Measurements from ENCODE around the gene RPS6KA3. TPM values are rescaled to one million over a fixed set of nuclear protein-coding genes. Genes with fewer than 3 reads are reported as not detected.

Gene RPS6KA3
- 48.0 and 60.0 TPM in 2 replicates for total RNA-seq (2014; rRNA removed; shearing (Covaris generic))

DNA sequence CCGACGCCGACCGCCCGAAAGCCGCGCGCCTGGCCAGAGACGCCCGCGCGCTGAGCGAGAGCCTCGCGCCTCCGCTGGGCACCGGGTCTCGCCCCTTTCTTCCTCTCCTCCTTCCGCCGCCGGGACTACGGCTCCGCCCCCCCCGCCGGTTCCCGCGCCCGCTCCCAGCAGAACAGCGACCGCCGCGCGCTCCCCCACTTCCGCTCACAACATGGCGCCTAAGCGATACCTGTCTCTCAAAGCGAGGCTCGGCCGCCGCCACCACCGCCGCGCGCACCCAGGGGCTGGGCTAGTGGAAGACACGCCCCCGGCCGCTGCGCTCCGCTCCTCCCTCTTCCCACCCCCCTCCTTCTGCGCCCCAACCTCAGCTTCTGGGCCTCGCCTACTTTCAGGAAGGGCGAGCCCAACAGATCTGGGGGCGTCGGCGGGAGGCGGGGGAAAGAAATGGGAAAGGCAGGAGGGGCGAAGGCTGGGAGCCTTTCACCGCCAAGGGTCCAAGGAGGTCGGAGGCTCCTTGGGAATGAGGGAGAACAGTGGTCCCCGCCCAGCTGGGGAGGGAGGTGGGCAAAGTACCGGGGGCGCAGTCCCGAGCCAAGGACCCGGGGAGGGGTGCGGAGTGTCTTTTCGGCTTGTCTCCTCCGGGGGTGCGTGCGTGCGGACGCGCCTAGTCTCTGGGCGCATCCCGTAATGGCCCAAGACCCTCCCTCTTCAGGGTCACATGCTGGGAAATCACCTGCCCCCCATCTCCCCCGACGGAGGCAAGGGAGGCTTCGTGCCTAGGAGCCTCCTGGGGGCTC, at the start of gene RPS6KA3:
Gene RPS6KA3, minus strand, starts transcription at position 100 of the 797 bp plus-strand sequence. CDS start 277 bp downstream, outside the sequence.
- DNase-seq (ENCODE audit: low spot score), result peak; percentile 82

GRCh38 chrX:20315140-20315539, 48.4 kb upstream of the RPS6KA3 start:
- no peak for DNase-seq (ENCODE audit: low spot score)

GRCh38 chrX:20313899-20314298, 47.2 kb upstream of the RPS6KA3 start:
- DNase-seq (ENCODE audit: low spot score), result no peak

- no peak for DNase-seq (ENCODE audit: low spot score)
Observed at GRCh38 chrX:20312018-20312417, 45.3 kb upstream of the RPS6KA3 start.

- DNase-seq (ENCODE audit: low spot score), result no peak
Observed at GRCh38 chrX:20311505-20311904, 44.8 kb upstream of the RPS6KA3 start.

- DNase-seq (ENCODE audit: low spot score), result peak; percentile 8
Observed at GRCh38 chrX:20309806-20310205, 43.1 kb upstream of the RPS6KA3 start.

DNA sequence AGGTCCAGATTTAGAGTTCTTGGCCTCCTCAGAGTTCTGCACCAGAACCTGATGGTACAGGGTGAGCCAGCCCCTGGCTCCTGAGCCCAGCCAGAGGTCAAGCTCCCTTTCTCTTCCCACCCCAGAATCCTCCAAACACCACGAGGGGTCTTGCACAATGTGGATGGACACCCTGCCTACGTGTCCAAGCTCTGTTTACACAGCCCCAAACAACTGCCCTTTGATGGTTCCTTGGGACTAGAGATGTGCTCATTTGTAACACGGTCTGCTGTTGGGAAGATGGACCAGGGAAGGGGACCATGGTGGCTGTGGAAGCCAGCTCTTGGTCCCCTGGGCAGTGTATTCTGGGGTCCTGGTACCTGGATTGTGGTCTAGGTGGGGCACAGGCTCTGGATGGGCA, 40.0 kb upstream of the RPS6KA3 start:
- no peak for DNase-seq (ENCODE audit: low spot score)

DNA sequence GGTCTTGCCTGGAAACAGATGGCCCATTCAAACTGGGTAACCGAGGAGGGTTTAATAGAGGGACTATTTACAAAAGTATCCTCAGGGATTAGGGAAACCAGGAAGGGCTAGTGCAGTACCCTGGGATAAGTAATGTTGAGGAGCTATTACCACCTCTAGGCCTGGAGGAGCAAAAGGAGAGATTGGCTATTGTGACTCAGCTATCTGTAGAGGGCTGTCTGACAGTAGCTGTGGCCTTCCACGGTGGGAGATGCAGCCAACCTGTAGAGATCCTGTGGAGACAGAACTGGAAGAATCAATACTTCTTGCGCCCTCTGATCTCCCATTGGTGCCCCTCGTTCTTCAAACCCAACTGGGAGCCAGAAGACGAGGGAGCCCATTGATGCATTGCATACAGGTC, 34.1 kb upstream of the RPS6KA3 start:
- no peak for DNase-seq (ENCODE audit: low spot score)

GRCh38 chrX:20294957-20295356, 28.2 kb upstream of the RPS6KA3 start:
- DNase-seq (ENCODE audit: low spot score), result no peak

GRCh38 chrX:20294284-20294683, 27.6 kb upstream of the RPS6KA3 start:
- no peak for DNase-seq (ENCODE audit: low spot score)

GRCh38 chrX:20285511-20285910, 18.8 kb upstream of the RPS6KA3 start:
- no peak for DNase-seq (ENCODE audit: low spot score)

DNA sequence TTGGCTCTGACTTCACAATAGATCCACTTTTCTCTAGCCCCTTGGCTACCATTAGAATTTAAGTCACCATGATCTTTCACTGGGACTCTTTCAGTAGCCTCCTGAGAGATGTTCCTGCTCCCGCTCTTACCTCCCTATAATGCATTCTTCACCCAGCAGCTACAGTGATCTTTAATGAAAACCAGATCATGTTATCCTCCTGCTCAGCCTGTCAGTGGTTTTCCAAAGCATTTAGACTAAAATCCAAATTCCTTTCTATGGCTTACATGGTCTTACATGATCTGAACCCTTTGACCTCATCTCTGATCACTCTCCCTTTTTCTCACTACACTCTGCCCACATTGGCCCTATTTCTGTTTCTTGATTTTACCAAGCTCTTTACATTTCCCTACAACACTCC, 18.3 kb upstream of the RPS6KA3 start:
- DNase-seq (ENCODE audit: low spot score), result no peak

- no peak for DNase-seq (ENCODE audit: low spot score)
Observed at GRCh38 chrX:20284444-20284843, 17.7 kb upstream of the RPS6KA3 start.

DNA sequence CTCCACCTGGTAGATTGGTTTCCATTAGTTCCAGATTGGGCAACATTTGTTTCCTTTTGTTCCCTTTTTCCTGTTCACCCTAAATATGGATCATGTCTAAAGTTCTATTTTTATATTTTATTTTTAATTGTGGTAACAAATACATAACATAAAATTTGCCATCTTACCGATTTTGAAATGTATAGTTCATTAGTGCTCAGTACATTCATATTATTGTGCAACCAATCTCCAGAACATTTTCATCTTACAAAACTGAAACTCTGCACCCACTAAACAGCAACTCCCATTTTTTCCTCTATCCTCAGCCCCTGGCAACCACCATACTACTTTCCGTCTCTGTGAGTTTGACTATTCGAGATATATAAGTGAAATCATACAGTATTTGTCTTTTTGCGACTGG, 14.2 kb upstream of the RPS6KA3 start:
- DNase-seq (ENCODE audit: low spot score), result no peak

DNA sequence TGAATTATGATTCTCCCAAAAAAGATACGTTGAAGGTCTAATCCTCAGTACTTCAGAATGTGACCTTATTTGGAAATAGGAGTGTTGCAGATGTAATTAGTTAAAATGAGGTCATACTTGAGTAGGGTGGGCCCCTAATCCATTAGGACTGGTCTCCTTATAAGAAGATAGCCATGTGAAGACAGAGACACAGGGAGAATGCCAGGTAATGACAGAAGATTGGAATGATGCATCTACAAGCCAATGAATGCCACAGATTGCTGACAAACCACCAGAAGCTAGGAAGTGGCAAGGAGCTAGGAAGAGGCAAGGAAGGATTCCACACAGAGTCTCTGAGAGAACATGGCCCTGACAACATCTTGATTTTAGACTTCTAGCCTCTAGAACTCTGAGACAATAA, 7.4 kb upstream of the RPS6KA3 start:
- no peak for DNase-seq (ENCODE audit: low spot score)

DNA sequence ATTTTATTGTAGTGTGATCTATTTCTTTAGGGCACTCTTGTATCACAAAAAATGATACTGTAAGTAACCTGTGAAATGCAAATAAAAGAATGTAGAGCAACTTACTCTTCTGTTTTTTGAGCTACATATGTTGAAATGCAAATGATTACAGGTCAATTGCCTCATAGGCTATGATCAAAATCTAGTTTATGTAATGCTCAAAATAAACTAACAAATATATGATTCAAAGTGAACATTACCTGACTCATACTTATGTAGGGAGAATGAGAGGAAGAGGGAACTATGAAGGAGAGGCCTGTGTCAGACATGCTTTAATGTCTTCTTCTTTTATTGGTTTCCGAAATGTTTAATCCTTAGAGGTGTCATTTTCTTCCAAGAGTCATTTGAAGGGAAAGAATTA, 5.0 kb upstream of the RPS6KA3 start:
- DNase-seq (ENCODE audit: low spot score), result no peak

- no peak for DNase-seq (ENCODE audit: low spot score)
Observed at GRCh38 chrX:20271186-20271585, 4.5 kb upstream of the RPS6KA3 start.

DNA sequence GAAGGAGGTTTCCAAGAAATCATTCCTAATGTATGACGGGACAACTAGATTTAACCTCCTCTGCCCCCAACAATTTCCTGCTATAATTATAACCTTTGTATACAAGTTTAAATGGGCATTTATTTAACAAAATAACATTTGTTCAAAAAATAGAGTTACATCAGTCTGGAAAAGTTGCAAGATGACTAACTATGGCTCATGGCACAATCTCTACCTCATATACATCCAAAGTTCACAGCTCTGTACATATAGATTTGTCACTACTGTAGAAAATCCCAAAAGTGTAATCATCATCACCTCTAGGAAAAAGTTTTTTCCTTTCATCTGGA, 3.8 kb upstream of the RPS6KA3 start:
- no peak for DNase-seq (ENCODE audit: low spot score)

- DNase-seq (ENCODE audit: low spot score), result no peak
Observed at GRCh38 chrX:20269848-20270561, 3.3 kb upstream of the RPS6KA3 start.

DNA sequence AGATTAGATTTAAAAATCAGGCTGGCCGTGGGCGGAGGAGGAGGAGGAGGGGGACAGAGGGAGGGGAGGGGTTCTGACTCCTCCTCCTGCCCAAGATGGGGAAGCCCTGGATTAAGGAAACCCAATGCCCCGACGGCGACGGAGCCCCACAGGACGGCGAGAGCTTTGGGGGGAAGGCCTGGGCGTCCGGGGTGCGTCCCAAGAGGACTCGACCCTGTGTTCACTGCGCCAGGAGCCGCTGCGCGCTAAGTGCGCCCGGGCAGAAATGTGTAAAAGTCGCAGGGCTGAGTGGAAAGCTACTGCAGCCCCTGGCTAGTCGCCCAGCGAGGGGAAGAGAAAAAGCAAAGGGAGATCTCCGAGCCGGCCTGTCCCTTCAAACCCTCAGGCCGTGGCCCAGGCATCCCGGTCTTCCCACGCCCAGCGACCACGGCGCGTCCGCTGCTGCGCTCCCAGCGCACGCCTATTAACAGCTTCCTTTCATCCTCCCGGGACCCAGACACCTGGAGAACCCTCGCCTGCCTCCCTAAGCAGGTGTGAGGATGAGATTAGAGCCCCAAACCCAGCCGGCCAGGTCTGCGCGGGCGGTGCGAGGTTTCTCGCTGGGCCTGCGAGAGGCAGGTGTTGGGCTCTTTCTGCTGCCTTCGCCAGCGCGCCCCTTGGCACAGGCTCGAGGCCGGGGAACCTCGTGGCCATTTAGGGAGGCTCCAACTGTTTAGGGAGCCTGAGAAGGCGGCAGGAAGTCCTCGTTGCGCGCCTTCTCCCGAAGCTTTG, 1.4 kb upstream of the RPS6KA3 start:
- no peak for DNase-seq (ENCODE audit: low spot score)

DNA sequence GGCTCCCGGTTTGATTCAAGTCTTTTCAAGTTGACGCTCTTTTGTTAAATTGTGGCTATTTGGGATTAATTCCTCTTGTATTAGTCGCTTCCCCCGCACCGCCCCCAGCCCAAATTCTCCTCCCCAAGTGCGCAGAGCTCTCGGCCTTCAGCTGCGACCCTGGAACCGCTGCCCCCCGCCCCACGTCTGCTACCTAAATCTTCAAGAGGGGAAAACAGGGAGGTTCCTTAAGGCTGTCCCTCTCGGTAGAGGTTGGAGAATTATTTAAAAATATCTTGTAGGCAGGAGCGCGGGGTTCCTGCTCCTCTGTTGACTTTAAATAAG, 860 bp upstream of the RPS6KA3 start:
- DNase-seq (ENCODE audit: low spot score), result no peak

DNA sequence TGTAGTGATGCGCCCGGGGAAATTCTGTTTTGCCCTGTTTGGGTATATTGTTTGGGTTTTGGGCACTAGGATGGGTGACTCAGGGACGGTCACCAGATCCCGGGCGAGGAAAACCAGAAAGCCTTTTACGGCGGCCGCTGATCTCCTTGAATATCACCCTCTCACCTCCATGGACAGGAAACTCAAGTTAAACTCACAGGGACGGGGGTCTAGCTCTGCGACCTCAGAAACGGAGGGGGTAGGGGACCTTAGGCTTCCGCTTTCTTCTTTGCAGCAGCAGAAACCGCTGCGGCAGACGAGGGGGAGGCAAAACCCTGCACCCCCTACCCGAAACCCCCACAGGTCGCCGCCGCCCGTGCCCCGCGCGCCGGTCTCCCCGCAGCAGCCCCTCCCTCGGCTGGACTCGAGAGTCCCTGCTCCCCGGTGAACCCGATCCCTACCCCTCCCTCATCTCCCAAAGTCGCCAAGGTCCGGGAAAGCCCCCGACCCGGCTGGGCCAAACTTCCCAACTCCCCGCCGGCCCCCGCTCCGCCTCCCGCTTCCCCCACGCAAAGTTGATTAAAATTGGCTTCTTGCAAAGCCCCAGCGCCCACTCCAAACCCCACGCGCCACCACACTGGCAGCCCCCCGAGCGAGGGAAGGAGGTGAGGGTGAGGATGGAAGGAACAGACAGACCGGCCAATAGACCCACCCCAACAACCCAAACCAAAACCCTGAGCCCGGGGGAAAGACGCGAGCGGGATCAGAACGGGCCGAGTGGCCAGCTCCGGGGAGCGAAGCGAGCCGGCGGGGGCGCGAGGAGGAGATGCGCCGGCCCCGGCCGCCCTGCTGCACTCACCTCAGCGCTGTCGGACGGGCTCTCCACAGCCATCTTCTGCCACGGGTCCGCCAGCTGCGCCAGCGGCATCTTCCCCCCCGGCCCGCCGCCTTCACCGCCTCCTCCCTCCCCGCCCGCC, 705 bp downstream of the RPS6KA3 start:
- no peak for DNase-seq (ENCODE audit: low spot score)
